Stimulated activated CD8-positive, alpha-beta memory T cell treated with anti-CD3 and anti-CD28 coated beads, Interleukin-15, amount 100 ng/mL, for 48 hours (primary cell): Measurements from ENCODE around the gene CCDC13.

Source experiments
- DNase-seq, 2 donors: peaks; one replicate each; pipeline ENCODE4 v3.0.0-alpha.2; 2020; ENCODE audit warnings: low read depth in 2 of 2

The CCDC13 gene

DNA sequence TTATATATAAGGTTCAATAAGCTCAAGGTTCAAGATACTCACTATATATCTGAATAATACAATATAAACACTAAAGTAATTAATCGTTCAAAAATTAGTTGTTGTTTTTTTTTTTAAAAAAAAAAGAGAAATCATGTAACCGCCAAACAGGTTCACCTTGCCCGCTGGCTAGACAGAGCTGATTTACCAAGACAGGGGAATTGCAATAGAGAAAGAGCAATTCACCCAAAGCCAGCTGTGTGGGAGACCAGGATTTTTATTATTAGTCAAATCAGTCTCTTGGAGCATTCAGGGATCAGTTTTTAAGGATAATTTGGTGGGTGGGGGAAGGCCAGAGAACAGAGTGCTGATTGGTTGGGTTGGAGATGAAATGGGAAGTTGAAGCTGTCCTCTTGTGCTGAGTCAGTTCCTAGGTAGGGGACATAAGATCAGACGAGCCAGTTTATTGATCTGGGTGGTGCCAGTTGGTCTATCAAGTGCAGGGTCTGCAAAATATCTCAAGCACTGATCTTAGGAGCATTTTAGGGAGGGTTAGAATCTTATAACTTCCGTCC, 23.4 kb upstream of the CCDC13 start:
- no peak for DNase-seq

DNA sequence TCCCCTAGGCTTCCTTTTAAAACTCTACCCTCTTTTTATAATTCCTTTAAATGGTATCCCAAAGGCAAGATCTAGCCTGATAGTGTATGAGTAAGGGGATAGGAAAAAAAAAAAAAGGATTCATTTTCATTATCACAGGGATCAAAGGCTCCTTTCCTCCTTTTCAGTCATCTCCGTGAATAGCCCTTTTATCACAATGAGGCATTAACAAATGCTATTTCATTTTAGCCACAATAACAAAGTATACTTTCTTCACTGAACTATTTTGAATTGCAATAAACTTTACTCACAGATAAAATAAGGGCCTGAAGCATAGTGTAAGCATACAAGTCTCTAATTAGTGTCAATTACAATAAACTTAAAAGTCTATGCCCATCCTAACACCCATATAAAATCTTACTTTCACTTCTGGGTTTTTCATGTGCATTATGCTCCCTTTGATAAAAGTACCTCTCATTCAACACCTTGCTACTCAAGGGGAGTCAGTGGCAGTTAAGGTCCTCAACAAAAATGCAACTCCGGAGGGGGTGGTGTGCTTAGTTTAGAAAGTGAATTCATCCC, 22.6 kb upstream of the CCDC13 start:
- no peak for DNase-seq

DNA sequence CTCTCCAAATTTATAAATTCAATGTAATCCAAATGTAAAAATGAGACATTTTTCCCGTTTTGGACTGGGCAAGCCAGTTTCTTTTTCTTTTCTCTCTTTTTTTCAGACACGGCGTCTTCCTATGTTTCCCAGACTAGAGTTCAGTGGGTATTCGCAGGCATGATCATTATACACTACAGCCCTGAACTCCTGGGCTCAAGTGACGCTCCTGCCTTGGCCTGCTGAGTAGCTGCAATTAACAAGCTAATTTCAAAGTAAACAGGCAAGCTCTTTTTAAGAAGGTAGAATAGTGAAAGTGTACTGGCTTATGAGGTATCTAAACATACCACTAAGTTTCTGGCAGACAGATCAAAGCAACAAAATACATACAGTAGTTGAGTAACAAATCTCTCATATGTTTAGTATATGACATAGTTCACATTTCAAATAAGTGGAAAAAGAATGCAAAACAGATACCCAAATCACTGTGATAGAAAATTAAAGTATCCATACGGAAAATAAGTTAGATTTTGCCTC, 17.7 kb upstream of the CCDC13 start:
- no peak for DNase-seq

DNA sequence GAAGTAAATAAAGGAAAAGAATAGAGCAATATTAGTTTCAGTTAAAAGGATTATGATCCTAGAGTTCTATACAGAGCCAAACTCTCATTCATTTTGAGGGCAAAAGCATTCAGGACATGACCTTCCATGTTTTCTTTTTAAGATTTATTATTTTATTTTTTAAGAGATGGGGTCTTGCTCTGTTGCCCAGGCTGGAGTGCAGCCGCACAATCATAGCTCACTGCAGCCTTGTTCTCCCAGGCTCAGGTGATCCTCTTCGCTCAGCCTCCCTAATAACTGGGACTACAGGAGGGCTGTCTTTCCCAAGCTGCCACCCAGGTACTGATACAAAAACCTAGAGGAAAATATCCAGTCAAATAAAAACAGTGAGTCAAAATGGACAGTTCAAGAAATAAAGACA, 13.6 kb upstream of the CCDC13 start:
- no peak for DNase-seq

DNA sequence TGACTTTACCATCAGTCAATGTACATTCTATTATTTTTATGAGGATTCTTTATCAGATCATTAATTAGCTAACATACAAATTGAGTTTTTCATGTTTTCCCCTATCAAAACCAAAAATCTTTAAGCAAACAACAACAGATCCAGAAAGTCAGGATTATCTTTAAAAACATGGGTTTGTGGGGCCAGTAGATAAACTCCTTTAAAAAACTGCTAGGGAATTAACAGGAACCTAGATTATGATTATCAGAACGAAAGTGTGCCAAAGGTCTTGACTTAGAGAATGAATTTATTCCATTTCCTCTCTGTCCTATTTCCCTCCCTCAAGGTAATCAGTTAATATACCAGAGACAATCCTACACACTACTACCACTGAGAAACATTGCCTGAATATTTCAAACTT, 13.2 kb upstream of the CCDC13 start:
- no peak for DNase-seq

- DNase-seq: no peak
Measured at GRCh38 chr3:42780892-42781700, 8.0 kb upstream of the CCDC13 start.

- DNase-seq: no peak
Measured at GRCh38 chr3:42780398-42780797, 7.3 kb upstream of the CCDC13 start.

DNA sequence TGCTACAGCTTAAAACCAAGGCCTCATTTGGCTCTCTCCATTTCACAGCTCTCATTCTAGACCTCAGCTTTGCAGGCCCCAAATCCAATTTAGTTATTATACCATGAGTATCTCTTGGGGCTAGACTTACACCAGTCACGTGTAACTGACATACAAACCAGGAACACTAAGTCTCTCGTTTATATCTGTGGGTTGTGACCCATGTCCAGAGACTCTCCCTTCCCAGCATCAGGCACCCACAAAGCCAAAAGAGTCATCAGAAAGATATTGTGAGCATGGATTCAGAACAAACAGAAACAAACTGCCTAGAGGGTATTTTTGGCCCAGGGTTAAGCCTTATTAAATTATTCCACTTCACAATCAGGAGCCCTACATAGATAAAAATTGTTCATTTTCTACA, 5.6 kb upstream of the CCDC13 start:
- no peak for DNase-seq

GRCh38 chr3:42773409-42773751, 327 bp upstream of the CCDC13 start:
- DNase-seq: no peak

- DNase-seq: no peak
Measured at GRCh38 chr3:42771271-42771670, 1.8 kb downstream of the CCDC13 start.

GRCh38 chr3:42769477-42770131, 3.4 kb downstream of the CCDC13 start:
- DNase-seq: no peak

GRCh38 chr3:42764561-42765295, 8.3 kb downstream of the CCDC13 start:
- no peak for DNase-seq

DNA sequence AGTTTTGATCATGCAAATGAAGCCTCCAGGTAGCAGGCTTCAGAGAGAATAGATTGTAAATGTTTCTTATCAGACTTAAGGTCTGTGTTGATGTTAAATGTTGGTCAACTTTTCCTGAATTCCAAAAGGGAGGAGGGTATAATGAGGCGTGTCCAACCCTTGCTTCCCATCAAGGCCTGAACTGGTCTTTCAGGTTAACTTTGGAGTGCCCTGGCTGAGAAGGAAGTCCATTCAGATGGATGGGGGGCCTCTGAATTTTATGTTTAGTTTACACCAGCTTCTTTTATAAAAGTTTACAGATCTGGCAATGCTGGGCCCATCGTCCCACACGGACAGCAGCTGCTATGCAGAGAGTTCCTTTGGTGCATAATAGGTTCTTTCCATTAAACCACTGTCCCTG, 8.9 kb downstream of the CCDC13 start:
- DNase-seq: no peak

- no peak for DNase-seq
Measured at GRCh38 chr3:42763021-42763420, 10.0 kb downstream of the CCDC13 start.

DNA sequence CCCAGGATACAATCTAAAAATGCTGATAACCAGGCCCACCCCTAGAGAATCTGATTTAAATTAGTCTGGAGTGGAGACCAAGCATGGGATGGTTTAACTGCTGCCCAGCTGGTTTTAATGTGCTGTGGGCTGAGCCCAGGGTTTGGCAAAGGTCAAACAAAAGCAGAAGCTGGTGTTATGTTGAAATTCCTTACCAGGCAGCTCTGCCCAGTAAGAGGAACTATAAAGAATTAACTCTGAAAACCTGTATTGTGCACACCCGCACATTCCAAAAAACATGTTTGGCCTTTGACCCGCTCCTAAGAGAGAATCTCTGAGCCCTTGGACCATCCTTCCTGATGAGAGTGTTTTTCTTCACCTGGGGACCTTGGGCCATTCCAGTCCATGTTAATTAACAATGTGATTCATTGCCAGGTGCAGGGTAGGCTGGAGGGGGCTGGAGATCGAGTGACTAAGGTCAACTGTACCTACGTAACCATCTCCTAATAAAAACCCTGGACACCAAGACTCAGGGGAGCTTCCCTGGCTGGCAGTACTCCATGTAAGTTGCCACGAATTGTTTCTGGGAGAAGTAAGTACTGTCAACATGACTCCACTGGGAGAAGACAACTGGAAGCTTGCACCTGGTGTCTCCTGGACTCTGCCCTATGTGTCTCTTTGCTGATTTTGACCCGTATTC, 10.9 kb downstream of the CCDC13 start:
- no peak for DNase-seq

GRCh38 chr3:42758126-42758525, 14.9 kb downstream of the CCDC13 start:
- DNase-seq: no peak

DNA sequence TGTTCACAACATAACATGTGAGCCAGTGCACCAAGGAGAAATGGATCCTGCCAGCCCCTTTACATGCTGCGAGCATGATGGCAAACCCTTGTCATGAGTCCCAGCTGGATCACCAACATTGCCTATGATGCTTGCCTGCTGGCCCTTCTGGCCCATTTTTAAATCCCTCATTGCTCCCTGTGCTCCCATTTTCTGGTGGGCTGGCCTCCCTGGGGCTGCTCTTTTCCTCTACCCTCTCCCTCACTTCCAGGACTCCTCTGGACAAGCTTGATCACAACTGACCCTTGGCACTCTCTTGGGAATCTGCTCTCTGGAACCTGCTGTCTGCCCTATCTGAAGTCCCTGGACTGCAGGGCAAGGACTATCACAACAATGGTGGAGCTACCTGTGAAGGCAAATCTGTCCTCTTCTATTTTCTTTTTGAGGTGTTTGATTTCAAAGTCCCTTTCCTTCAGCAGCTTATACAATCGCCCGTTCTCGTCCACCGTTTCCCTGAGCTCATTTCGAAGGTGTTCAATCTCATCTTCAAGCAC, 16.3 kb downstream of the CCDC13 start:
- DNase-seq: no peak

DNA sequence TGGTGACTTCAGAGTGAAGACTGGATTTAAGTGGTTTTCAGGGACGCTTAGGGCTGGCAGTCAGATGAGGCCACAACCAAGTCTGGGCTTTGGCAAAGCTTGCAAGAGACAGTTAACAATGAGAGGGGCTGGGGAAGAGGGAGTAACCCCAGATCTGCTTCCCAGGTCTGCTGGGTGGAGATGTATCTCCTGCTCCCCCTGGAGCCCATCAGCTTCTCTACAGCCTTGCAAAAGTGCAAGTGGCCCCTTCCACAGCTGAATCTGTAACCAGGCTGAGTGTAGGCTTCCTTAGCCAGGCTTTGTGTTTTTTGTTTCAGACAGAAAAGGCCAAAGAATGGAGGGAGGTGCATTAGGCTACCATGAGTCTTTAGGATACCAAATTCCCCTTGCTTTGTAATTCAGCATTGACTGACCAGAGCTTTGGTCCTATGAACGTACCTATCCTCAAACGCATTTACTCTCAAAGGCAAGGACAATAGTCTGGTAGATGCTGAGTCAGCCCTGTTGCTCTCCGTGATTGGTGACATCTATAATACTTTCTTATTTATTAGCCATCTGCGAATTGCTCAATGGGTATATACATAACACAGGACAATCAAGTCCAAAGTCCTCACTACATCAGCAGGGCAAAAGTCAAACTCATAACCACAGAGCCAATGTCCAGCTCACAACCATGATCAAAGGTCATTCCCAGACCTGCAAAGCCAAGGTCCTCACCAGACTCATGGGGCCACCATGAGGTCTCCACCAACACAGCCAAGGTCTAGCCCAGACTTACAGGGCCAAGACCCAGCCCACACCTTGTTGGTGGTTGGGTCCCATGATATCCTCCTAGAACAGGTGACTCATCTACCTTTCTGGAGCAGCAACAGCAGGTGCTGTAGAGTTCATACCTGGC, 17.1 kb downstream of the CCDC13 start:
- DNase-seq: no peak

- no peak for DNase-seq
Measured at GRCh38 chr3:42753757-42754156, 19.3 kb downstream of the CCDC13 start.

- DNase-seq: no peak
Measured at GRCh38 chr3:42752961-42753360, 20.1 kb downstream of the CCDC13 start.
